GM12865 (cell line): ENCODE measurements around the gene TUBD1.
"Not testable (repeated sequence)": the region's sequence is repeated elsewhere in the genome, so short reads cannot be mapped to it uniquely, and the experiment has no call there.

Experiments used
- DNase-seq: peaks from one replicate; pipeline ENCODE4 v3.0.0; 2010; ENCODE audit warnings: low read depth
- H3K4me3 ChIP-seq: 2 replicates; pipeline ENCODE4 v1.5.1; 2011; ENCODE audit warnings: mild to moderate bottlenecking, low read depth, low read length, control low read depth
- CTCF ChIP-seq: IDR thresholded peaks from 2 replicates; pipeline ENCODE4 v1.5.1; 2011; ENCODE audit warnings: low read length, control low read depth, low read depth, inconsistent platforms; ENCODE audit not compliant: insufficient read depth; ENCODE audit errors: missing control alignments

TUBD1 gene

GRCh38 chr17:59830846-59831486 is 61.8 kb downstream of the TUBD1 start:
- H3K4me3 ChIP-seq: no peak overlapping the region
- peak; percentile 26 for DNase-seq
- no peak for TF ChIP-seq CTCF

GRCh38 chr17:59830007-59830630 is 62.6 kb downstream of the TUBD1 start:
- H3K4me3 ChIP-seq: peak overlapping the region; percentile 52
- no peak for TF ChIP-seq CTCF
- peak; percentile 48 for DNase-seq

GRCh38 chr17:59829217-59830006 is 63.3 kb downstream of the TUBD1 start:
- DNase-seq: peak; percentile 97
- H3K4me3 ChIP-seq: peak overlapping the region; percentile 84

GRCh38 chr17:59828819-59829216 is 63.9 kb downstream of the TUBD1 start:
- DNase-seq: not testable (repeated sequence)
- peak overlapping the region; percentile 84 for H3K4me3 ChIP-seq

More at GRCh38 chr17:59829217-59830006, 63.3 kb downstream of the TUBD1 start:
- TF ChIP-seq CTCF: no peak

- DNase-seq: no peak
- H3K4me3 ChIP-seq: peak overlapping the region; percentile 84
- no peak for TF ChIP-seq CTCF
These were observed 64.3 kb downstream of the TUBD1 start for GRCh38 chr17:59828478-59828760.

- peak; percentile 73 for DNase-seq
- peak overlapping the region; percentile 84 for H3K4me3 ChIP-seq
- TF ChIP-seq CTCF: no peak
These were observed 64.8 kb downstream of the TUBD1 start for GRCh38 chr17:59827721-59828477.
